K562 (cell line): Measurements from ENCODE around the gene EVL. TPM values are rescaled to one million over a fixed set of nuclear protein-coding genes. Genes with fewer than 3 reads are reported as not detected.

Experiments used
- ATAC-seq: fragments of 200-7000 bp; cut with Tn5 transposase; 3 replicates; pipeline ENCODE4 v1.9.1; 2020; ENCODE audit warnings: moderate library complexity
- BruUV-seq: library from RNA; stranded (reverse); fragments of 400-500 nt; replicated peaks from 2 replicates; lab custom pipeline; 2021; lab: Mats Ljungman, UMichigan
- CTCF ChIA-PET: fragments of 300-600 bp; formaldehyde crosslinking; extraction: SDS; loops from one replicate; lab custom pipeline; 2021; ENCODE audit warnings: low intra/inter-chr PET ratio; lab: Yijun Ruan, JAX
- POLR2A ChIA-PET: fragments of 300-600, 350-650 bp; sonication (Branson Sonifier 250); formaldehyde crosslinking; extraction: SDS; loops from one replicate; lab custom pipeline; 2021; ENCODE audit warnings: antibody characterized with exemption, inconsistent platforms; lab: Yijun Ruan, JAX
- DNase-seq, 4 experiments: peaks; one replicate each; pipeline versions ENCODE4 v3.0.0 to v3.0.0-alpha.2; 2011 to 2018; ENCODE audit warnings: low spot score in 3 of 4, mixed read lengths in 3 of 4; ENCODE audit errors: extremely low read depth in 1 of 4
- FAIRE-seq: peaks from 2 replicates; lab custom pipeline; 2011; peaks lifted over from hg19 to GRCh38; lab: Jason Lieb, UNC
- H2AFZ ChIP-seq: 2 replicates; pipeline ENCODE4 v1.6.0; 2011; ENCODE audit warnings: low read depth, low read length, control low read depth, inconsistent platforms
- H3K27ac ChIP-seq: fragments of 200-600 bp; 3 replicates; pipeline ENCODE4 v1.8.0; 2011; ENCODE audit warnings: low read depth, mild to moderate bottlenecking, control low read depth, inconsistent platforms, low read length, moderate library complexity, mixed read lengths; ENCODE audit errors: extremely low read depth
- H3K27me3 ChIP-seq, 2 experiments: fragments of 300-600 bp in 1 of 2; 2 replicates in 1 of 2; 3 replicates in 1 of 2; pipeline versions ENCODE4 v1.6.0 to v1.8.0; 2011; ENCODE audit warnings: inconsistent platforms in 2 of 2, low read length in 2 of 2, mild to moderate bottlenecking in 1 of 2, mixed read lengths in 1 of 2, moderate library complexity in 1 of 2; ENCODE audit not compliant: control insufficient read depth in 2 of 2, insufficient read depth in 2 of 2
- H3K36me3 ChIP-seq: fragments of 300-600 bp; 3 replicates; pipeline ENCODE4 v1.8.0; 2011; ENCODE audit warnings: mild to moderate bottlenecking, low read length, inconsistent platforms; ENCODE audit not compliant: control insufficient read depth, insufficient read depth
- H3K4me1 ChIP-seq, 2 experiments: fragments of 200-600 bp in 1 of 2; replicated peaks in 1 of 2; 2 replicates in 1 of 2; 3 replicates in 1 of 2; pipeline versions ENCODE4 v1.5.1 to v1.8.0; 2011; ENCODE audit warnings: inconsistent platforms in 2 of 2, low read length in 2 of 2, mild to moderate bottlenecking in 1 of 2, mixed read lengths in 1 of 2, moderate library complexity in 1 of 2; ENCODE audit not compliant: control insufficient read depth in 2 of 2, insufficient read depth in 2 of 2
- H3K4me2 ChIP-seq: 2 replicates; pipeline ENCODE4 v1.6.1; 2011; ENCODE audit warnings: low read length, control low read depth, inconsistent platforms, mixed read lengths; ENCODE audit not compliant: insufficient read depth
- H3K4me3 ChIP-seq: fragments of 200-600 bp; sonication (generic), shearing (Covaris generic); 2 replicates; pipeline ENCODE4 v1.5.1; 2016; ENCODE audit warnings: control low read depth, inconsistent platforms
- H3K79me2 ChIP-seq: fragments of 200-600 bp; 3 replicates; pipeline ENCODE4 v1.8.0; 2011; ENCODE audit warnings: low read length, inconsistent platforms; ENCODE audit not compliant: control insufficient read depth, insufficient read depth
- H3K9ac ChIP-seq, 2 experiments: 2 replicates each; pipeline versions ENCODE4 v1.6.0 to v1.6.1; 2011; ENCODE audit warnings: low read depth in 2 of 2, low read length in 2 of 2, control low read depth in 1 of 2, inconsistent platforms in 1 of 2, mild to moderate bottlenecking in 1 of 2, mixed read lengths in 1 of 2; ENCODE audit not compliant: insufficient read depth in 1 of 2
- H3K9me1 ChIP-seq: one replicate; pipeline ENCODE4 v1.6.0; 2011; ENCODE audit warnings: inconsistent platforms, mild to moderate bottlenecking, low read length, moderate library complexity; ENCODE audit not compliant: control insufficient read depth, insufficient read depth
- H3K9me3 ChIP-seq: replicated peaks from 2 replicates; pipeline ENCODE4 v1.5.1; 2011; ENCODE audit warnings: low read depth, low read length, inconsistent platforms; ENCODE audit not compliant: control insufficient read depth, insufficient read depth
- H4K20me1 ChIP-seq: replicated peaks from 2 replicates; pipeline ENCODE4 v1.6.1; 2011; ENCODE audit warnings: low read length, inconsistent platforms, mixed read lengths; ENCODE audit not compliant: control insufficient read depth, insufficient read depth
- POLR2G ChIP-seq: fragments of 200-400 bp; formaldehyde crosslinking; IDR thresholded peaks from 2 replicates; pipeline ENCODE4 v1.6.1; 2017; ENCODE audit warnings: low read depth, mild to moderate bottlenecking, antibody characterized with exemption, low read length, moderate library complexity
- SMARCA5 ChIP-seq: fragments of 450-650 bp; IDR thresholded peaks from 2 replicates; pipeline ENCODE4 v1.6.1; 2016
- WGBS: fragments of 100-300 bp; shearing (Covaris generic); methylation state at CpG from one replicate; pipeline ENCODE4 v1.1.6; 2016; ENCODE audit warnings: low coverage, mixed read lengths; ENCODE audit not compliant: insufficient coverage; ENCODE audit errors: missing lambda C conversion rate; 5-methylcytosine and 5-hydroxymethylcytosine counted together
- in situ Hi-C: fragments of 300-500 bp; cut with MboI; formaldehyde crosslinking; loops from 4 replicates; pipeline ENCODE4 v1.15.0; 2018; ENCODE audit warnings: inconsistent platforms, mixed read lengths
- intact Hi-C: fragments of 100-400 bp; cut with micrococcal nuclease; formaldehyde crosslinking; loops from 2 replicates; pipeline ENCODE4 v1.14.2; 2022
- polyA plus RNA-seq, 8 experiments: library from polyadenylated mRNA; depleted of rRNA in 4 of 8; stranded (reverse) in 5 of 8; unstranded in 3 of 8; fragments of >200 nt; fragmentation: Nextera tagmentation in 2 of 8; fragmentation: Illumina TruSeq in 1 of 8; extraction: Ambion mirVana in 2 of 8; extraction: Trizol in 1 of 8; gene quantifications; 2 replicates each; pipeline versions ENCODE4 v1.2.1 to v1.2.3, GENCODE V29; 2011 to 2014; ENCODE audit warnings: inconsistent platforms in 1 of 8, missing spikeins in 1 of 8
- total RNA-seq, 7 experiments: library from RNA; depleted of rRNA in 6 of 7; stranded (reverse); fragments of >200 nt in 6 of 7; fragmentation: Illumina TruSeq in 2 of 7; extraction: Trizol in 2 of 7; gene quantifications; 2 replicates each; pipeline versions ENCODE4 v1.2.1 to v1.2.3, GENCODE V29; 2011 to 2021; ENCODE audit warnings: low replicate concordance in 1 of 7
- TF ChIP-seq, protein P1 (sequence below): sonication (generic); formaldehyde crosslinking; IDR thresholded peaks from 2 replicates; pipeline ENCODE4 v1.8.1; 2023; ENCODE audit warnings: mild to moderate bottlenecking, missing genetic modification reagents

Gene EVL
- total and polyA plus RNA-seq, 9 of the 15 experiments (the other 6 are each of a cell fraction or from before 2014, with no cell fraction given): 2.9 to 43.4 (median 23.9) TPM

DNA sequence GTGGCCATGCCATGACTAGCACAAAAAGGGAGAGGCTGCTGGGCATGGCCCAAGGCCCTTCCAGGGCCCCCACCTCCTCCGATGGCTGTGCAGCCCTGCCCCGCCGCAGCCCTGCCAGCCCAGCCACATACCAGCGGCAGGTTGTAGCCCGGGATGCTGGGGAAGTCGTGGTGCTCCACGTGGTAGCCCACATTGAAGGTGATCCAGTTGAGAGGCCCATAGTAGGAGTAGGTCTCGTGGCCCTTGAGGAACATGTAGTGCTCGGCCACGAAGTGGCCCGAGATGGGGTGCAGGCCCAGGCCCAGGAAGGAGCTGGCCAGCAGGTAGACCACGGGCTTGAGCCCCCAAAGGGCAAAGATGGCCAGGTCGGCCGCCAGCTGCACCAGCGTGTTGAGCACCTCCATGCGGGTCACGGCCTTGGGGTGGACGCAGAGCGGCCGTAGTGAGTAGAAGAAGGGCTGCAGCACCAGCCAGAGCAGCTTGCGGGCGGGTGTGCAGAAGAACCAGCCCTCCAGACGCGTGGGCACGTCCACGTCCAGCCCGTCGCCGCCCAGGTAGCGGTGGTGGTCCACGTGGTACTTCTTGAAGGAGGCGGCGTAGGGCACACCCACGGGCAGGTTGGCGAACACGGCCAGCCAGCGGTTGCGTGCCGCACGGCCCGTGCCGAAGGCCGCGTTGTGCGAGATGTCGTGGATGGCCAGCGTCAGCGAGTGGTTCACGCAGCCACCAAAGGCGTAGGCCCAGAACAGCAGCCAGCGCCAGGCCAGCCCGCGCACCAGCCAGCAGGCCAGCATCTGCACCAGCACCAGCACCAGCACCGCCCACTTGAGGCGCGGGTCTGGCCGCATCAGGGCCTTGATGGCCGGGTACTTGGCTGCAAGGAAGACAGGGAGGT, 83.9 kb downstream of the EVL start:
- H3K27ac ChIP-seq: no peak overlapping the region
- peak; percentile 49; the same call in 1 of the 2 replicates for TF ChIP-seq POLR2G
- TF ChIP-seq SMARCA5: no peak
- TF ChIP-seq, protein P1, sequence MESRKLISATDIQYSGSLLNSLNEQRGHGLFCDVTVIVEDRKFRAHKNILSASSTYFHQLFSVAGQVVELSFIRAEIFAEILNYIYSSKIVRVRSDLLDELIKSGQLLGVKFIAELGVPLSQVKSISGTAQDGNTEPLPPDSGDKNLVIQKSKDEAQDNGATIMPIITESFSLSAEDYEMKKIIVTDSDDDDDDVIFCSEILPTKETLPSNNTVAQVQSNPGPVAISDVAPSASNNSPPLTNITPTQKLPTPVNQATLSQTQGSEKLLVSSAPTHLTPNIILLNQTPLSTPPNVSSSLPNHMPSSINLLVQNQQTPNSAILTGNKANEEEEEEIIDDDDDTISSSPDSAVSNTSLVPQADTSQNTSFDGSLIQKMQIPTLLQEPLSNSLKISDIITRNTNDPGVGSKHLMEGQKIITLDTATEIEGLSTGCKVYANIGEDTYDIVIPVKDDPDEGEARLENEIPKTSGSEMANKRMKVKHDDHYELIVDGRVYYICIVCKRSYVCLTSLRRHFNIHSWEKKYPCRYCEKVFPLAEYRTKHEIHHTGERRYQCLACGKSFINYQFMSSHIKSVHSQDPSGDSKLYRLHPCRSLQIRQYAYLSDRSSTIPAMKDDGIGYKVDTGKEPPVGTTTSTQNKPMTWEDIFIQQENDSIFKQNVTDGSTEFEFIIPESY (CRISPR knock-in tag): peak; percentile 18
- ChIA-PET POLR2A (no interaction called here), CTCF (no interaction called here)
- intact Hi-C loops (no loop called here), in situ Hi-C loops (no loop called here)
- no peak overlapping the region; a peak in 1 of 4 replicates for H3K9ac ChIP-seq
- peaks cover 0 to 59% of the 10 kb centered on the region in 2 experiments; a peak in 3 of 5 replicates for H3K4me1 ChIP-seq
- H3K27me3 ChIP-seq: no peaks in the 10 kb centered on the region
- no TSS peak for BruUV-seq
- no peak for DNase-seq
- H2AFZ ChIP-seq: no peak overlapping the region
- WGBS: 88% methylated on average over 14 of the region's 58 CpGs
- no peaks in the 10 kb centered on the region for H3K79me2 ChIP-seq
- no peak overlapping the region for H3K4me3 ChIP-seq
- ATAC-seq: no peak
- peaks cover 5% of the 10 kb centered on the region; the same call in 1 of the 3 replicates for H3K36me3 ChIP-seq
- H3K9me3 ChIP-seq: no peaks in the 10 kb centered on the region
- no peaks in the 10 kb centered on the region for H4K20me1 ChIP-seq
- no peak for FAIRE-seq
- H3K9me1 ChIP-seq: no peaks in the 10 kb centered on the region
- no peak overlapping the region for H3K4me2 ChIP-seq
